ENCODE measurements around the gene FARP1. TPM values are rescaled to one million over a fixed set of nuclear protein-coding genes. Genes with fewer than 3 reads are reported as not detected.
A peak's percentile ranks its signal among the peaks of the same experiment; 100 is the strongest.

FARP1 gene
- total and polyA plus RNA-seq, 2 of the 13 experiments (the other 11 are each of a cell fraction or from before 2014, with no cell fraction given) = 70.6 to 126 TPM

DNA sequence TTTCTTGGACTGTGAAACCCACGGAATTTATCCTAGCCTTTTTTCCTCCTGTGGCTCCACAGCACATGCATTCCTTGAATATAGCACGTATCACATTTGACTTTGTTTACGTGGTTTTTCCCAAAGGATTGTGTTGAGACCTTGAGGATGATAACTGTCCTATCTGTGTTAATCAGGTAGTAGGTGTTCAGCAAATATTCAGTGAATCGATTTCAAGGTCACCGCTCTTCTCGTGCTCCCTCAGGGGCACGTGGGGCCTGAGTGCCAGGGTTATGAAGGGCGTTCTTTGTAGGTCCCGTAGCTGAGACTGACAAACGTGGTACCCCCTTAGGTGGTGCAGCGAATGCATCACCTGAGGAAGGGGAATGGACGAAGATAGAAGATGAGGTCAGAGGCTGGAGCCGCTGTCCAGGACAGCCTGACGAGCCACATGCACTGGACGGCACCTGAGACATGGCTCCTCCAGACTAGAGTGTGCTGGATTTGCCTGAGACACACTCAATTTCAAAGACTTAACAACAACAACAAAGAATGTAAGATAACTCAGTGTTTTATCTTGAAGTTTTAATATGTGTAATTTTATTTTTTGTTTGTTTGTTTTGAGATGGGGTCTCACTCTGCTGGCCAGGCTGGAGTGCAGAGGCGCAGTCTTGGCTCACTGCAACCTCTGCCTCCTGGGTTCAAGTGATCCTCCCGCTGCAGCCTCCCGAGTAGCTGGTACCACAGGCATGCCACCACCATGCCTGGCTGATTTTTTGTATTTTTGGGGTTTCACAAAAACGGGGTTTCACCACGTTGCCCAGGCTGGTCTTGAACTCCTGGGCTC is 165.4 kb downstream of the FARP1 start (continued):
- TF ChIP-seq, protein P1, sequence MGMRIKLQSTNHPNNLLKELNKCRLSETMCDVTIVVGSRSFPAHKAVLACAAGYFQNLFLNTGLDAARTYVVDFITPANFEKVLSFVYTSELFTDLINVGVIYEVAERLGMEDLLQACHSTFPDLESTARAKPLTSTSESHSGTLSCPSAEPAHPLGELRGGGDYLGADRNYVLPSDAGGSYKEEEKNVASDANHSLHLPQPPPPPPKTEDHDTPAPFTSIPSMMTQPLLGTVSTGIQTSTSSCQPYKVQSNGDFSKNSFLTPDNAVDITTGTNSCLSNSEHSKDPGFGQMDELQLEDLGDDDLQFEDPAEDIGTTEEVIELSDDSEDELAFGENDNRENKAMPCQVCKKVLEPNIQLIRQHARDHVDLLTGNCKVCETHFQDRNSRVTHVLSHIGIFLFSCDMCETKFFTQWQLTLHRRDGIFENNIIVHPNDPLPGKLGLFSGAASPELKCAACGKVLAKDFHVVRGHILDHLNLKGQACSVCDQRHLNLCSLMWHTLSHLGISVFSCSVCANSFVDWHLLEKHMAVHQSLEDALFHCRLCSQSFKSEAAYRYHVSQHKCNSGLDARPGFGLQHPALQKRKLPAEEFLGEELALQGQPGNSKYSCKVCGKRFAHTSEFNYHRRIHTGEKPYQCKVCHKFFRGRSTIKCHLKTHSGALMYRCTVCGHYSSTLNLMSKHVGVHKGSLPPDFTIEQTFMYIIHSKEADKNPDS (CRISPR knock-in tag; IDR thresholded peaks at IDR 0.05) = no peak
- TF ChIP-seq TP53 (CRISPR knock-in tag; conservative IDR thresholded peaks at IDR 0.05) = 0 out of 2 replicates have a peak, but pooled peaks have one; percentile 37
- TF ChIP-seq ZZZ3 (CRISPR knock-in tag; IDR thresholded peaks at IDR 0.05; ENCODE audit: borderline replicate concordance) = no peak
- TF ChIP-seq, protein P2, sequence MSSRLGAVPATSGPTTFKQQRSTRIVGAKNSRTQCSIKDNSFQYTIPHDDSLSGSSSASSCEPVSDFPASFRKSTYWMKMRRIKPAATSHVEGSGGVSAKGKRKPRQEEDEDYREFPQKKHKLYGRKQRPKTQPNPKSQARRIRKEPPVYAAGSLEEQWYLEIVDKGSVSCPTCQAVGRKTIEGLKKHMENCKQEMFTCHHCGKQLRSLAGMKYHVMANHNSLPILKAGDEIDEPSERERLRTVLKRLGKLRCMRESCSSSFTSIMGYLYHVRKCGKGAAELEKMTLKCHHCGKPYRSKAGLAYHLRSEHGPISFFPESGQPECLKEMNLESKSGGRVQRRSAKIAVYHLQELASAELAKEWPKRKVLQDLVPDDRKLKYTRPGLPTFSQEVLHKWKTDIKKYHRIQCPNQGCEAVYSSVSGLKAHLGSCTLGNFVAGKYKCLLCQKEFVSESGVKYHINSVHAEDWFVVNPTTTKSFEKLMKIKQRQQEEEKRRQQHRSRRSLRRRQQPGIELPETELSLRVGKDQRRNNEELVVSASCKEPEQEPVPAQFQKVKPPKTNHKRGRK (CRISPR knock-in tag; IDR thresholded peaks at IDR 0.05) = no peak
- TF ChIP-seq MAFF (IDR thresholded peaks at IDR 0.05; ENCODE audit: low read depth, low read length) = no peak
- no peak for TF ChIP-seq ZFP62 (CRISPR knock-in tag; IDR thresholded peaks at IDR 0.05)
- TF ChIP-seq, protein P3, sequence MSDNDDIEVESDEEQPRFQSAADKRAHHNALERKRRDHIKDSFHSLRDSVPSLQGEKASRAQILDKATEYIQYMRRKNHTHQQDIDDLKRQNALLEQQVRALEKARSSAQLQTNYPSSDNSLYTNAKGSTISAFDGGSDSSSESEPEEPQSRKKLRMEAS (IDR thresholded peaks at IDR 0.05) = peak; percentile 66; the same call in 1 of the 2 replicates
- no peak for TF ChIP-seq ZNF788 (CRISPR knock-in tag; IDR thresholded peaks at IDR 0.05; ENCODE audit: borderline replicate concordance)
- TF ChIP-seq DPF2 (CRISPR knock-in tag; IDR thresholded peaks at IDR 0.05; ENCODE audit: borderline replicate concordance, low read depth) = peak; percentile 81
- TF ChIP-seq, protein P4, sequence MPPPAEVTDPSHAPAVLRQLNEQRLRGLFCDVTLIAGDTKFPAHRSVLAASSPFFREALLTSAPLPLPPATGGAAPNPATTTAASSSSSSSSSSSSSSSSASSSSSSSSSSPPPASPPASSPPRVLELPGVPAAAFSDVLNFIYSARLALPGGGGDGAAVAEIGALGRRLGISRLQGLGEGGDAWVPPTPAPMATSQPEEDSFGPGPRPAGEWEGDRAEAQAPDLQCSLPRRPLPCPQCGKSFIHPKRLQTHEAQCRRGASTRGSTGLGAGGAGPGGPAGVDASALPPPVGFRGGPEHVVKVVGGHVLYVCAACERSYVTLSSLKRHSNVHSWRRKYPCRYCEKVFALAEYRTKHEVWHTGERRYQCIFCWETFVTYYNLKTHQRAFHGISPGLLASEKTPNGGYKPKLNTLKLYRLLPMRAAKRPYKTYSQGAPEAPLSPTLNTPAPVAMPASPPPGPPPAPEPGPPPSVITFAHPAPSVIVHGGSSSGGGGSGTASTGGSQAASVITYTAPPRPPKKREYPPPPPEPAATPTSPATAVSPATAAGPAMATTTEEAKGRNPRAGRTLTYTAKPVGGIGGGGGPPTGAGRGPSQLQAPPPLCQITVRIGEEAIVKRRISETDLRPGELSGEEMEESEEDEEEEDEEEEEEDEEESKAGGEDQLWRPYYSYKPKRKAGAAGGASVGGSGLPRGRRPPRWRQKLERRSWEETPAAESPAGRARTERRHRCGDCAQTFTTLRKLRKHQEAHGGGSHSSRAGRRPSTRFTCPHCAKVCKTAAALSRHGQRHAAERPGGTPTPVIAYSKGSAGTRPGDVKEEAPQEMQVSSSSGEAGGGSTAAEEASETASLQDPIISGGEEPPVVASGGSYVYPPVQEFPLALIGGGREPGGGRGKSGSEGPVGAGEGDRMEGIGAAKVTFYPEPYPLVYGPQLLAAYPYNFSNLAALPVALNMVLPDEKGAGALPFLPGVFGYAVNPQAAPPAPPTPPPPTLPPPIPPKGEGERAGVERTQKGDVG (CRISPR knock-in tag; IDR thresholded peaks at IDR 0.05; ENCODE audit: borderline replicate concordance) = peak; percentile 52; the same call in 1 of the 2 replicates
- no peak for TF ChIP-seq RFXANK (CRISPR knock-in tag; IDR thresholded peaks at IDR 0.05)
- no peak for TF ChIP-seq PAWR (CRISPR knock-in tag; IDR thresholded peaks at IDR 0.05; ENCODE audit: borderline replicate concordance)
- TF ChIP-seq FOXO1 (CRISPR knock-in tag; IDR thresholded peaks at IDR 0.05) = peak; percentile 72
- no peak for TF ChIP-seq HMGA1 (CRISPR knock-in tag; conservative IDR thresholded peaks at IDR 0.05)
- TF ChIP-seq HNF4A (CRISPR knock-in tag; IDR thresholded peaks at IDR 0.05) = peak; percentile 72
- TF ChIP-seq FOSL1 (CRISPR knock-in tag; IDR thresholded peaks at IDR 0.05; ENCODE audit: borderline replicate concordance) = no peak
- no peak for TF ChIP-seq NR1H2 (CRISPR knock-in tag; IDR thresholded peaks at IDR 0.05; ENCODE audit: borderline replicate concordance, low read depth)
- no peak for TF ChIP-seq PAF1 (CRISPR knock-in tag; IDR thresholded peaks at IDR 0.05)
- TF ChIP-seq SALL2 (CRISPR knock-in tag; IDR thresholded peaks at IDR 0.05) = 0 out of 2 replicates have a peak, but pooled peaks have one; percentile 28
- TF ChIP-seq ZBTB3 (CRISPR knock-in tag; IDR thresholded peaks at IDR 0.05; ENCODE audit: borderline replicate concordance, low read depth) = no peak
- no peak for TF ChIP-seq REL (CRISPR knock-in tag; conservative IDR thresholded peaks at IDR 0.05)

Measured in HepG2 (cell line).